HL-60 (cell line): Measurements from ENCODE around the gene PPP1CC.

Experiments used
- DNase-seq, 2 experiments: peaks; one replicate each; pipeline ENCODE4 v3.0.0-alpha.2; 2010 to 2020; ENCODE audit warnings: low read depth in 1 of 2, low spot score in 1 of 2
- H3K27ac ChIP-seq: fragments of 250-450 bp; sonication (Bioruptor Pico); replicated peaks from 2 replicates; pipeline ENCODE4 v1.5.1; 2020; ENCODE audit warnings: mild to moderate bottlenecking, moderate library complexity
- H3K27me3 ChIP-seq: fragments of 250-450 bp; sonication (Bioruptor Pico); 2 replicates; pipeline ENCODE4 v1.5.1; 2021; ENCODE audit warnings: mild to moderate bottlenecking, moderate library complexity; ENCODE audit not compliant: insufficient read depth, poor library complexity, severe bottlenecking
- H3K4me3 ChIP-seq: replicated peaks from 2 replicates; pipeline ENCODE4 v1.5.1; 2011; ENCODE audit warnings: mild to moderate bottlenecking, control low read depth, low read length; ENCODE audit not compliant: insufficient read depth
- GABPA ChIP-seq: IDR thresholded peaks from 2 replicates; pipeline ENCODE4 v1.6.1; 2012; ENCODE audit warnings: low read depth
- POLR2AphosphoS5 ChIP-seq: IDR thresholded peaks from 2 replicates; pipeline ENCODE4 v1.6.1; 2012; ENCODE audit warnings: low read depth
- SPI1 ChIP-seq: IDR thresholded peaks from 2 replicates; pipeline ENCODE4 v1.6.1; 2012; ENCODE audit warnings: low read depth, mild to moderate bottlenecking, borderline replicate concordance
- TF ChIP-seq, protein P1 (sequence below): IDR thresholded peaks from one replicate; pipeline ENCODE4 v1.5.1; 2011; ENCODE audit warnings: low read length, control low read depth, inconsistent platforms; ENCODE audit not compliant: insufficient read depth
- TF ChIP-seq, protein P2 (sequence below): IDR thresholded peaks from 2 replicates; pipeline ENCODE4 v1.6.1; 2012; ENCODE audit warnings: low read depth; ENCODE audit not compliant: insufficient replicate concordance

The PPP1CC gene

DNA sequence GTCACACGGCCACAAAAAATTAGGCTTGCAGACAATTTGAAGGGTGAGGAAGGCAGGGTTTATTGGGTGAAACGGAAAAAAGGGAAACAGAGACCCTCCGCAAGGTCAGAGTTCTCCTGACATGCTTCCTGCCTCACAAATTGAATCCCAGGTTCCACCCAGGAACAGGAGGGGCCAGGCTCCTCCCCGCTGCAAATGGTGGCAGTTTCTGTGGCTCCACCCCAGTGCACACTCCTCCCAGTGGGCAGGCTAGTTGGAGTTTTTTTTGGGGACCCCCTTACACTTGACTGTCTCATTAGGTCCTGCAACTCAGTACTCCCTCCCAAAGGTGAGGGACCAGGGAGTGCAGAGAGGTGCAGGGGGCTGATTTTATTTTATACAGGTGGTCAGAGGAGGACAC, 39.4 kb upstream of the PPP1CC start:
- Histone ChIP-seq H3K4me3 (no peak overlapping the region), H3K27ac (no peak overlapping the region), H3K27me3 (no peaks in the 10 kb centered on the region)
- DNase-seq: no peak
- TF ChIP-seq POLR2AphosphoS5 (no peak), GABPA (no peak), SPI1 (no peak)
- TF ChIP-seq, protein P1, sequence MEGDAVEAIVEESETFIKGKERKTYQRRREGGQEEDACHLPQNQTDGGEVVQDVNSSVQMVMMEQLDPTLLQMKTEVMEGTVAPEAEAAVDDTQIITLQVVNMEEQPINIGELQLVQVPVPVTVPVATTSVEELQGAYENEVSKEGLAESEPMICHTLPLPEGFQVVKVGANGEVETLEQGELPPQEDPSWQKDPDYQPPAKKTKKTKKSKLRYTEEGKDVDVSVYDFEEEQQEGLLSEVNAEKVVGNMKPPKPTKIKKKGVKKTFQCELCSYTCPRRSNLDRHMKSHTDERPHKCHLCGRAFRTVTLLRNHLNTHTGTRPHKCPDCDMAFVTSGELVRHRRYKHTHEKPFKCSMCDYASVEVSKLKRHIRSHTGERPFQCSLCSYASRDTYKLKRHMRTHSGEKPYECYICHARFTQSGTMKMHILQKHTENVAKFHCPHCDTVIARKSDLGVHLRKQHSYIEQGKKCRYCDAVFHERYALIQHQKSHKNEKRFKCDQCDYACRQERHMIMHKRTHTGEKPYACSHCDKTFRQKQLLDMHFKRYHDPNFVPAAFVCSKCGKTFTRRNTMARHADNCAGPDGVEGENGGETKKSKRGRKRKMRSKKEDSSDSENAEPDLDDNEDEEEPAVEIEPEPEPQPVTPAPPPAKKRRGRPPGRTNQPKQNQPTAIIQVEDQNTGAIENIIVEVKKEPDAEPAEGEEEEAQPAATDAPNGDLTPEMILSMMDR: no peak
- TF ChIP-seq, protein P2, sequence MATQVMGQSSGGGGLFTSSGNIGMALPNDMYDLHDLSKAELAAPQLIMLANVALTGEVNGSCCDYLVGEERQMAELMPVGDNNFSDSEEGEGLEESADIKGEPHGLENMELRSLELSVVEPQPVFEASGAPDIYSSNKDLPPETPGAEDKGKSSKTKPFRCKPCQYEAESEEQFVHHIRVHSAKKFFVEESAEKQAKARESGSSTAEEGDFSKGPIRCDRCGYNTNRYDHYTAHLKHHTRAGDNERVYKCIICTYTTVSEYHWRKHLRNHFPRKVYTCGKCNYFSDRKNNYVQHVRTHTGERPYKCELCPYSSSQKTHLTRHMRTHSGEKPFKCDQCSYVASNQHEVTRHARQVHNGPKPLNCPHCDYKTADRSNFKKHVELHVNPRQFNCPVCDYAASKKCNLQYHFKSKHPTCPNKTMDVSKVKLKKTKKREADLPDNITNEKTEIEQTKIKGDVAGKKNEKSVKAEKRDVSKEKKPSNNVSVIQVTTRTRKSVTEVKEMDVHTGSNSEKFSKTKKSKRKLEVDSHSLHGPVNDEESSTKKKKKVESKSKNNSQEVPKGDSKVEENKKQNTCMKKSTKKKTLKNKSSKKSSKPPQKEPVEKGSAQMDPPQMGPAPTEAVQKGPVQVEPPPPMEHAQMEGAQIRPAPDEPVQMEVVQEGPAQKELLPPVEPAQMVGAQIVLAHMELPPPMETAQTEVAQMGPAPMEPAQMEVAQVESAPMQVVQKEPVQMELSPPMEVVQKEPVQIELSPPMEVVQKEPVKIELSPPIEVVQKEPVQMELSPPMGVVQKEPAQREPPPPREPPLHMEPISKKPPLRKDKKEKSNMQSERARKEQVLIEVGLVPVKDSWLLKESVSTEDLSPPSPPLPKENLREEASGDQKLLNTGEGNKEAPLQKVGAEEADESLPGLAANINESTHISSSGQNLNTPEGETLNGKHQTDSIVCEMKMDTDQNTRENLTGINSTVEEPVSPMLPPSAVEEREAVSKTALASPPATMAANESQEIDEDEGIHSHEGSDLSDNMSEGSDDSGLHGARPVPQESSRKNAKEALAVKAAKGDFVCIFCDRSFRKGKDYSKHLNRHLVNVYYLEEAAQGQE: no peak

DNA sequence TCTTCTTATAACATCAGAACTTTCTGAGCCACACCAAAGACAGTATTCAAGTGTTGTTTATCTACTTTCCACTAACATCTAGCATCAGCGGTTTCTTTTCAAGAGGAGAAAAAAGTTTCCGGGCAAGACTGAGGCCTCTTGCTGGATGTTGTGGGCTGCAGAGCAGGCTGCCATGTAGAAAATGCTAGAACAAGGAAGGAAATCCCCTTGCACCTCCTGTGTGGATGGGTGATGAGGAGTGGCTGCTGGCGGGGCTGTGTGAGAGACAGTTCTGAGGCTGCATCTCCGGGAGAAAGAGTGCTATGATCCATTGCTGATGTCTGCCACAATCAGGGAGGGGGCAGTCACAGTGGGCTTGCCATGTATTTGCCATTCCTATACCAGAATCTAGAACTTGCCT, 37.8 kb upstream of the PPP1CC start:
- Histone ChIP-seq H3K4me3 (no peak overlapping the region), H3K27ac (no peak overlapping the region), H3K27me3 (no peaks in the 10 kb centered on the region)
- DNase-seq: no peak
- no peak for TF ChIP-seq SPI1
- no peak for TF ChIP-seq GABPA
- TF ChIP-seq POLR2AphosphoS5: no peak
- TF ChIP-seq, protein P1: no peak
- TF ChIP-seq, protein P2: no peak

DNA sequence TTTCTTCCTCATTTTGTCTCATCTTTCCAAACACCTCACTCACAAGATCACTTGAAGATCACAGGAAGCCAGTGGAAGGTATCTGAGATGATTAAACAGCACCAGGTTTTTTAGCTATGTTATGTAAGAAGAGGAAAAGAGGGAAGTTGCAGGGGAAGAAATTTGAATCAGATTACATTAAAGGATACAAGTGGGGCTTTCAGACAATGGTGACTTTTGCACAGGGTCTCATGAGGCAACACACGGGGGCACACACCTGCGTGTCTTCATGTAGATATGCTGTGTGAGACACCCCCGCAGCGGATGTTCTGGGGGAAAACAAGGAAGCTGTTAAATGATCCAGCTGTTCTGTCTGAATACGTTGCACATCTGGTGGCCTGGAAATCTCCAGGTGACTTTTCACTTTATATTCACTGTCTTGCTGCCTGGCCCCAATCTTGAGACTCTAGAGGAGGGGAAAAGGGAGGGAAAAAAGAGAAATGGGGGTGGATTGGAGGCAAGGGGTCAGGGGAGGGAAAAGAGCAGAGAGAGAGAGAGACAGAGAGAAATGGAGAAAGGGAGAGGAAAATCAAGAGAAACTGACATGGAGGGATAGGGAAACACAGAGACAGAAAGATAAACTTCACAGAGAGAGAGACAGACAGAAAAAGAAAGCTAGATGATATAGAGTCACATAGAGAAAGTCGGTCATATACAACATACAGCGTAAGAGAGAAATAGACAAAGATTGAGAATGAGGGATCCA, 36.3 kb upstream of the PPP1CC start:
- Histone ChIP-seq H3K27ac (no peak overlapping the region), H3K4me3 (no peak overlapping the region), H3K27me3 (no peaks in the 10 kb centered on the region)
- no peak for TF ChIP-seq GABPA
- TF ChIP-seq, protein P1: no peak
- TF ChIP-seq POLR2AphosphoS5: no peak
- TF ChIP-seq, protein P2: no peak
- no peak for TF ChIP-seq SPI1
- DNase-seq: peak in 1 of 2 experiments; percentile 23
